HG03565 (cell line): Measurements from ENCODE around the gene UCN3.
"Not testable (repeated sequence)": the region's sequence is repeated elsewhere in the genome, so short reads cannot be mapped to it uniquely, and the experiment has no call there.

Source experiments
- ATAC-seq: cut with Tn5 transposase; IDR thresholded peaks from one replicate; pipeline ENCODE4 v1.9.1; 2021; ENCODE audit warnings: mild to moderate bottlenecking, moderate library complexity; ENCODE audit not compliant: unreplicated experiment

The UCN3 gene

GRCh38 chr10:5404208-5405041 lies 39.7 kb downstream of the UCN3 start, which contains the start of gene TUBAL3:
Gene TUBAL3, minus strand, starts transcription at chr10:5404828. Its CDS starts 36 bp downstream, at chr10:5404792.
- ATAC-seq: no peak

GRCh38 chr10:5406918-5407317 lies 42.2 kb downstream of the UCN3 start:
- ATAC-seq: no peak

- ATAC-seq: not testable (repeated sequence)
These were observed 46.0 kb downstream of the UCN3 start for GRCh38 chr10:5410787-5411186.

- no peak for ATAC-seq
These were observed 47.1 kb downstream of the UCN3 start for GRCh38 chr10:5411941-5412276.

GRCh38 chr10:5412277-5412941 lies 47.6 kb downstream of the UCN3 start, which contains the start of gene NET1:
Gene NET1, plus strand, starts transcription at chr10:5412557. Its CDS starts 136 bp downstream, at chr10:5412693.
- peak; percentile 96 for ATAC-seq

GRCh38 chr10:5413012-5413938 lies 48.5 kb downstream of the UCN3 start:
- no peak for ATAC-seq

GRCh38 chr10:5416981-5417380 lies 52.2 kb downstream of the UCN3 start:
- no peak for ATAC-seq

GRCh38 chr10:5418584-5418983 lies 53.8 kb downstream of the UCN3 start:
- no peak for ATAC-seq

GRCh38 chr10:5419466-5420094 lies 54.8 kb downstream of the UCN3 start:
- ATAC-seq: no peak

GRCh38 chr10:5423771-5424170 lies 59.0 kb downstream of the UCN3 start:
- no peak for ATAC-seq
